LNCAP (cell line): ENCODE results near the gene ZFX.

Experiments
- CTCF ChIP-seq: fragments of 450-650 bp; IDR thresholded peaks from 2 replicates; pipeline ENCODE4 v1.5.1; 2017; ENCODE audit warnings: mild to moderate bottlenecking

ZFX gene

DNA sequence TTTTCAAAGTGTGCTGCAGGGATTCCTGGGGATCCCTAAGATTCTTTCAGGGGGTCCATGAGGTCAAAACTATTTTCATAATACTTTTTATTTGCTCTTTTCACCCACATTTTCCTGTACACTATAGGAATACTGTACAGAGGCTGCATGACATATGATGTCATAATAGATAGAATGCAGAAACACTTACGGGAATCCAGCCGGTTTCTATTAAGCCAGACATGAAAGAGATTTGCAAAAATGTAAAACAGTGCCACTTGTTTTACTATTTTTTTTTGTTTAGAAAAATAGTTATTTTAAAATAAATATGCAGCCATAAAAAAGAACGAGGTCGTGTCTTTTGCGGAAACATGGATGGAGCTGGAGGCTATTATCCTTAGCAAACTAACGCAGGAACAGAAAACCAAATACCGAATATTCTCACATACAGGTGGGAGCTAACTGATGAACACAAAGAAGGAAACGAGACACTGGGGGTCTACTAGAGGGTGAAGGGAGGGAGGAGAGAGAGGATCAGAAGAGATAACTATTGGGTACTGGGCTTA is 5.0 kb downstream of the ZFX start:
- no peak for TF ChIP-seq CTCF

GRCh38 chrX:24156177-24156576 is 6.6 kb downstream of the ZFX start:
- no peak for TF ChIP-seq CTCF

GRCh38 chrX:24158881-24159280 is 9.4 kb downstream of the ZFX start:
- TF ChIP-seq CTCF: no peak

DNA sequence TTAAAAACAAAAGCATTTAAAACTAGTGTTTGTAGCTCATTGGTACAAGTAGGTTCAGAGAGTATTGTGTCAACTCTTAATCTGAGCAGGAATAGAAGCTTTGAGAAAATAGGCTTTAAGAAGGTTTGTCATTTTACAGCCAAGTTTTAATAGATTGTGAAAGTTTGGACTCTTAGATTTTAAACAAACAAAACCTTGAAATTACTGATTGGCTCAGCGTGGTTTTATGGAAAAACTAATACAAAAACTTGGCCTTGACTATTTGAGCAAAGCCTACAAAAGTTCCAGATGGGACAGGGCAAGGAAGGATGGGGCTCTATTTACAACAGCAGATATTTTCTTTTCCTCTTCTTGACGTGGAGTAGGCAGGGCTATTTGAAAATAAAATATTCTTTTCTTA is 16.5 kb downstream of the ZFX start:
- no peak for TF ChIP-seq CTCF

- TF ChIP-seq CTCF: no peak
Observed at GRCh38 chrX:24167719-24168472, 18.4 kb downstream of the ZFX start.

GRCh38 chrX:24168807-24169206 is 19.3 kb downstream of the ZFX start:
- TF ChIP-seq CTCF: no peak

GRCh38 chrX:24169211-24169610 is 19.7 kb downstream of the ZFX start:
- no peak for TF ChIP-seq CTCF
